Chondrocyte (in vitro differentiated cells): Measurements from ENCODE around the gene MACROH2A2. TPM values are rescaled to one million over a fixed set of nuclear protein-coding genes. Genes with fewer than 3 reads are reported as not detected.
"Not testable (repeated sequence)": the region's sequence is repeated elsewhere in the genome, so short reads cannot be mapped to it uniquely, and the experiment has no call there.

ENCODE experiments used
- DNase-seq: peaks from one replicate; pipeline ENCODE4 v3.0.0; 2021; ENCODE audit warnings: mixed read lengths, low spot score
- H3K27ac Mint-ChIP-seq: one replicate; pipeline ENCODE4 v1.8.0; 2021; ENCODE audit warnings: mild to moderate bottlenecking, moderate library complexity, mixed read lengths; ENCODE audit not compliant: unreplicated experiment
- H3K27me3 Mint-ChIP-seq: 2 replicates; pipeline ENCODE4 v1.8.0; 2021; ENCODE audit warnings: low read depth, mixed read lengths
- H3K36me3 Mint-ChIP-seq: 2 replicates; pipeline ENCODE4 v1.8.0; 2021; ENCODE audit warnings: low read depth, mixed read lengths
- H3K4me1 Mint-ChIP-seq: 2 replicates; pipeline ENCODE4 v1.8.0; 2021; ENCODE audit warnings: low read depth, mild to moderate bottlenecking, mixed read lengths
- H3K4me3 Mint-ChIP-seq: one replicate; pipeline ENCODE4 v1.8.0; 2021; ENCODE audit warnings: mild to moderate bottlenecking, moderate library complexity, mixed read lengths; ENCODE audit not compliant: unreplicated experiment
- H3K9me3 Mint-ChIP-seq: 2 replicates; pipeline ENCODE4 v1.8.0; 2021; ENCODE audit warnings: low read depth, mixed read lengths
- total RNA-seq: library from RNA; stranded (reverse); gene quantifications from 3 replicates; pipeline ENCODE4 v1.2.1, GENCODE V29; 2021
- TF ChIP-seq, protein P1 (sequence below): fragments of 200-600 bp; sonication (generic); IDR thresholded peaks from 2 replicates; pipeline ENCODE4 v1.5.0; 2021; ENCODE audit warnings: antibody characterized with exemption, mild to moderate bottlenecking, moderate library complexity

MACROH2A2 gene
- total RNA-seq, 1 donor from 2014 or later, result 22.9 TPM

DNA sequence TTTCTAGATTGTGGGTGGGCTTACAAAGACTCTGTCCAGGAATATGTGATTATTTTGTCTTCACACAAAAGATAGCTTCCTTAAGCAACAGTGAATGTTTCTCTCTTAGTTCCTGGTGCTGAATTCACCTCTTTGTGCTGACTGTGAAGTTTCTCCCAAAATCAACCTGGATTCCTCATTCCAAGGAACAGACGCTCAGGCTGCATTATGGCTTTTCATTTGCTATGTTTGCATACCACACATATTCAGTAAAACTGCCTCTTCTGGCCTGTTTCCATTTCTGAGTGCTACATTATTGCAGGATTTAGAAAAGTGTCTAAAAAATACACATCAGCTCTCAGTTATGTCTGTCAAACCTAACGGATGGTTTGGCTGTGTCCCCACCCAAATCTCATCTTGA lies 21.5 kb downstream of the MACROH2A2 start:
- peaks cover 4% of the 10 kb centered on the region for H3K36me3 Mint-ChIP-seq
- no peaks in the 10 kb centered on the region for H3K27me3 Mint-ChIP-seq
- no peak for DNase-seq
- no peak overlapping the region for H3K4me3 Mint-ChIP-seq
- TF ChIP-seq, protein P1, sequence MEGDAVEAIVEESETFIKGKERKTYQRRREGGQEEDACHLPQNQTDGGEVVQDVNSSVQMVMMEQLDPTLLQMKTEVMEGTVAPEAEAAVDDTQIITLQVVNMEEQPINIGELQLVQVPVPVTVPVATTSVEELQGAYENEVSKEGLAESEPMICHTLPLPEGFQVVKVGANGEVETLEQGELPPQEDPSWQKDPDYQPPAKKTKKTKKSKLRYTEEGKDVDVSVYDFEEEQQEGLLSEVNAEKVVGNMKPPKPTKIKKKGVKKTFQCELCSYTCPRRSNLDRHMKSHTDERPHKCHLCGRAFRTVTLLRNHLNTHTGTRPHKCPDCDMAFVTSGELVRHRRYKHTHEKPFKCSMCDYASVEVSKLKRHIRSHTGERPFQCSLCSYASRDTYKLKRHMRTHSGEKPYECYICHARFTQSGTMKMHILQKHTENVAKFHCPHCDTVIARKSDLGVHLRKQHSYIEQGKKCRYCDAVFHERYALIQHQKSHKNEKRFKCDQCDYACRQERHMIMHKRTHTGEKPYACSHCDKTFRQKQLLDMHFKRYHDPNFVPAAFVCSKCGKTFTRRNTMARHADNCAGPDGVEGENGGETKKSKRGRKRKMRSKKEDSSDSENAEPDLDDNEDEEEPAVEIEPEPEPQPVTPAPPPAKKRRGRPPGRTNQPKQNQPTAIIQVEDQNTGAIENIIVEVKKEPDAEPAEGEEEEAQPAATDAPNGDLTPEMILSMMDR, result no peak
- H3K9me3 Mint-ChIP-seq, result no peaks in the 10 kb centered on the region
- peaks cover 21% of the 10 kb centered on the region for H3K4me1 Mint-ChIP-seq
- no peak overlapping the region for H3K27ac Mint-ChIP-seq

DNA sequence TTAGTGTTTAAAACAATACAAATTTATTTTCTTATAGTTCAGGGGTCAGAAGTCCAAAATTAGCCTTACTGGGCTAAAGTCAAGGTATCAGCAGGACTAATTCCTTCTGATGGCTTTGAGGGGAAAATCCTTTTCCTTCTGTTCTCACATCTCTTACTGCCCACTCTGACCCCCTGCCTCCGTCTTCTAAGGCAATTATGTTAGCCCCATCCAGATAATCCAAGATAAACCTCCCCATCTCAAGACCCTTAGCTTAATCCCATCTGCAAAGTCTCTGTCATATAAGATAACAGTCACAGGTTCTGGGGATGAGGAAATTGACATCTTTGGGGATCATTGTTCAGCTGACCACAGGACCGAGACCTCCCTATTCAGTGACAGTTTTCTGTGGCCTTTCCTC lies 22.3 kb downstream of the MACROH2A2 start:
- H3K27me3 Mint-ChIP-seq, result no peaks in the 10 kb centered on the region
- no peak overlapping the region for H3K27ac Mint-ChIP-seq
- peaks cover 21% of the 10 kb centered on the region for H3K4me1 Mint-ChIP-seq
- H3K36me3 Mint-ChIP-seq, result peaks cover 8% of the 10 kb centered on the region
- no peak overlapping the region for H3K4me3 Mint-ChIP-seq
- TF ChIP-seq, protein P1, result no peak
- no peaks in the 10 kb centered on the region for H3K9me3 Mint-ChIP-seq
- DNase-seq, result no peak

DNA sequence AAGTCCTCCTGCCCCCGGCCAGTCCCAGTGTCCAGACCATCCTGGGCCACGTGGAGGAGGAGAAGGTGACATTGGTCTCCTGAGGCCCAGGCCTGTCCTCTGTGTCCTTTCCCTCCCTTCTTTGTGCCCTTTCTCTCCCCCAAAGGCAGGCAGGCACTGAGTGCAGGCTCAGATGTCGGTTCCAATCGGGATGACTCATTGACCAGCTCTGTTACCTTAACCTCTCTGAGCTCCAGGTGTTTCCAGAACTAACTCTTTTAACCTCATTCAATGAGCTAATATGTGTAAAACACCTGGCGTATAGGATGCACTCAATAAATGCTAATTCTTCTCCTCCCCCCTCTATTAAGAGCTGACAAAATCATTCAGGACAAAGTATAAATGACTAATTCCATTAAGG lies 25.7 kb downstream of the MACROH2A2 start:
- no peaks in the 10 kb centered on the region for H3K9me3 Mint-ChIP-seq
- TF ChIP-seq, protein P1, result no peak
- peaks cover 21% of the 10 kb centered on the region for H3K4me1 Mint-ChIP-seq
- H3K36me3 Mint-ChIP-seq, result peaks cover 15% of the 10 kb centered on the region
- H3K27me3 Mint-ChIP-seq, result no peaks in the 10 kb centered on the region
- H3K4me3 Mint-ChIP-seq, result no peak overlapping the region
- DNase-seq, result no peak
- no peak overlapping the region for H3K27ac Mint-ChIP-seq

- H3K27me3 Mint-ChIP-seq, result no peaks in the 10 kb centered on the region
- H3K27ac Mint-ChIP-seq, result no peak overlapping the region
- TF ChIP-seq, protein P1, result no peak
- no peak overlapping the region for H3K4me3 Mint-ChIP-seq
- no peak for DNase-seq
- H3K36me3 Mint-ChIP-seq, result peaks cover 15% of the 10 kb centered on the region
- peaks cover 17% of the 10 kb centered on the region for H3K4me1 Mint-ChIP-seq
- no peaks in the 10 kb centered on the region for H3K9me3 Mint-ChIP-seq
These were observed 26.3 kb downstream of the MACROH2A2 start for GRCh38 chr10:70078937-70079336.

DNA sequence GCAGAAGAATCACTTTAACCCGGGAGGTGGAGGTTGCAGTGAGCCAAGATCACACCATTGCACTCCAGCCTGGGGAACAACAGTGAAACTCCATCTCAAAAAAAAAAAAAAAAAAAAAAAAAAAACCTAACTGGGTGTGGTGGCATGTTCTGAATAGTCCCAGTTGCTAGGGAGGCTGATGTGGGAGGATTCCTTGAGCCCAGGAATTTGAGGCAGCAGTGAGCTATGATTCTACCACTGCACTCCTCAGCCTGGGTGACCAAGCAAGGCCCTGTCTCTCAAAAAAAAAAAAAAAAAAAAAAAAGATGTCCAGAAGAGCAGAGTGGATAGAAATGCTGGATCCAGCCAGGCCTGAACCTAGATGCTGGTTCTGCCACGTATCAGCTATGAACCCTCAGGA lies 28.1 kb downstream of the MACROH2A2 start:
- not testable (repeated sequence) for H3K4me1 Mint-ChIP-seq, H3K9me3 Mint-ChIP-seq, H3K27me3 Mint-ChIP-seq, H3K4me3 Mint-ChIP-seq, DNase-seq, H3K27ac Mint-ChIP-seq
- peaks cover 15% of the 10 kb centered on the region for H3K36me3 Mint-ChIP-seq

DNA sequence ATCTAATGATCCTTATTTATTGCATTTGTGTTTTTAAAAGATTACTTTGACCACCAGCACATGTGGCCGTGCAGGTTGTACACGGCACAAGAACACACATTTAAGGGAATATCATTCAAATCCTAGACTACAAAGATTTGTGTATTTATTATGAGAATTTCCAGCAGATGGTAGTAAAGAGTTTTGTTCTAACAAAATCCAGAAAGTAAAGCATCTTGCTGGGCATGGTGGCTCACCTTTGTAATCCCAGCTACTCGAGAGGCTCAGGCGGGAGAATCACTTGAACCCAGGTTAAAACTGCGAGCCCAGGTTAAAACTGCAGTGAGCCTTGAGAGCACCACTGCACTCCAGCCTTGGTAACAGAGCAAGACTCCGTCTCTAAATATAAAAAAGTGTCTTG lies 31.5 kb downstream of the MACROH2A2 start:
- no peaks in the 10 kb centered on the region for H3K27me3 Mint-ChIP-seq
- H3K4me3 Mint-ChIP-seq, result no peak overlapping the region
- H3K9me3 Mint-ChIP-seq, result no peaks in the 10 kb centered on the region

More for the DNA sequence above, 31.5 kb downstream of the MACROH2A2 start:
- TF ChIP-seq, protein P1, result peak; percentile 47
- DNase-seq, result no peak
- Mint-ChIP-seq H3K36me3 (peaks cover 10% of the 10 kb centered on the region), H3K27ac (no peak overlapping the region), H3K4me1 (peaks cover 4% of the 10 kb centered on the region)
